Smooth muscle cell (in vitro differentiated cells): Measurements from ENCODE around the gene GPATCH1. TPM values are rescaled to one million over a fixed set of nuclear protein-coding genes. Genes with fewer than 3 reads are reported as not detected.

ENCODE experiments used
- DNase-seq: peaks from one replicate; lab custom pipeline; 2025; ENCODE audit not compliant: unreplicated experiment; lab: John Stamatoyannopoulos, UW
- H2AFZ ChIP-seq: fragments of 200-600 bp; sonication (generic); 2 replicates; pipeline ENCODE4 v1.6.0; 2016; ENCODE audit warnings: antibody characterized with exemption, low read depth, mild to moderate bottlenecking
- H3F3A ChIP-seq: fragments of 200-600 bp; sonication (generic); 2 replicates; pipeline ENCODE4 v1.6.0; 2017; ENCODE audit warnings: antibody characterized with exemption, low read depth
- H3K27ac ChIP-seq: fragments of 200-600 bp; sonication (generic); 2 replicates; pipeline ENCODE4 v1.5.1; 2016; ENCODE audit warnings: low read depth, mild to moderate bottlenecking
- H3K27me3 ChIP-seq: fragments of 200-600 bp; sonication (generic); 2 replicates; pipeline ENCODE4 v1.6.1; 2016; ENCODE audit warnings: low read depth, mild to moderate bottlenecking
- H3K36me3 ChIP-seq: fragments of 200-600 bp; sonication (generic); 2 replicates; pipeline ENCODE4 v1.5.1; 2016; ENCODE audit warnings: low read depth
- H3K4me1 ChIP-seq: fragments of 200-600 bp; sonication (generic); 2 replicates; pipeline ENCODE4 v1.5.1; 2016; ENCODE audit warnings: low read depth
- H3K4me2 ChIP-seq: fragments of 200-600 bp; sonication (generic); 2 replicates; pipeline ENCODE4 v1.6.0; 2016; ENCODE audit warnings: mild to moderate bottlenecking
- H3K4me3 ChIP-seq: fragments of 200-600 bp; sonication (generic); 2 replicates; pipeline ENCODE4 v1.5.1; 2016; ENCODE audit warnings: mild to moderate bottlenecking
- H3K79me2 ChIP-seq: fragments of 200-600 bp; sonication (generic); 2 replicates; pipeline ENCODE4 v1.6.0; 2016; ENCODE audit warnings: low read depth, mild to moderate bottlenecking
- H3K9ac ChIP-seq: fragments of 200-600 bp; sonication (generic); 2 replicates; pipeline ENCODE4 v1.6.0; 2016; ENCODE audit warnings: low read depth
- H3K9me3 ChIP-seq: fragments of 200-600 bp; sonication (generic); replicated peaks from 2 replicates; pipeline ENCODE4 v1.5.1; 2016; ENCODE audit warnings: low read depth
- H4K20me1 ChIP-seq: fragments of 200-600 bp; sonication (generic); 2 replicates; pipeline ENCODE4 v1.6.0; 2016; ENCODE audit warnings: low read depth
- CTCF ChIP-seq: fragments of 200-600 bp; sonication (generic); IDR thresholded peaks from 2 replicates; pipeline ENCODE4 v1.5.1; 2017; ENCODE audit warnings: borderline replicate concordance, mild to moderate bottlenecking, antibody characterized with exemption; ENCODE audit not compliant: insufficient read depth, poor library complexity, severe bottlenecking
- WGBS: methylation state at CpG from one replicate; pipeline ENCODE4 v1.1.7; 2016; ENCODE audit warnings: low lambda C conversion rate; 5-methylcytosine and 5-hydroxymethylcytosine counted together
- polyA plus RNA-seq: library from polyadenylated mRNA; unstranded; fragments of >200 nt; fragmentation: Nextera tagmentation; extraction: Ambion mirVana; gene quantifications from 2 replicates; pipeline ENCODE4 v1.2.1, GENCODE V29; 2016
- small RNA-seq: library from RNA; depleted of rRNA; stranded (forward); fragments of <200 nt; gene quantifications from one replicate; pipeline ENCODE3, GENCODE V24; 2014
- total RNA-seq: library from RNA; depleted of rRNA; stranded (reverse); fragments of >200 nt; gene quantifications from 2 replicates; pipeline ENCODE4 v1.2.3, GENCODE V29; 2014

Gene GPATCH1
- total and polyA plus RNA-seq, 2 experiments from 2014 or later, result 2.8 to 4.3 TPM

- DNase-seq, result peak; percentile 100
- Histone ChIP-seq H3K79me2 (peaks cover 13% of the 10 kb centered on the region), H4K20me1 (peaks cover under 1% of the 10 kb centered on the region), H3K4me3 (peak overlapping the region; percentile 73), H3K4me1 (peaks cover 17% of the 10 kb centered on the region), H3K36me3 (no peaks in the 10 kb centered on the region), H2AFZ (peak overlapping the region; percentile 53), H3K9ac (peak overlapping the region; percentile 82), H3F3A (peaks cover 15% of the 10 kb centered on the region), H3K27me3 (no peaks in the 10 kb centered on the region), H3K27ac (peak overlapping the region; percentile 84), H3K9me3 (no peaks in the 10 kb centered on the region), H3K4me2 (peak overlapping the region; percentile 90)
- under 1% methylated on average over 56 of the region's 65 CpGs for WGBS
- peak; percentile 7 for TF ChIP-seq CTCF
Observed at GRCh38 chr19:33176670-33177416, 95.9 kb downstream of the GPATCH1 start.

- no peaks in the 10 kb centered on the region for H4K20me1 ChIP-seq
- H3F3A ChIP-seq, result peaks cover 15% of the 10 kb centered on the region
- H3K79me2 ChIP-seq, result peaks cover 13% of the 10 kb centered on the region
- peak overlapping the region; percentile 17 for H3K9ac ChIP-seq
- DNase-seq, result peak; percentile 94
- H3K4me2 ChIP-seq, result peak overlapping the region; percentile 82
- H2AFZ ChIP-seq, result peak overlapping the region; percentile 65
- peak overlapping the region; percentile 49 for H3K4me3 ChIP-seq
- H3K4me1 ChIP-seq, result peaks cover 17% of the 10 kb centered on the region
- peak; percentile 26 for TF ChIP-seq CTCF
- no peaks in the 10 kb centered on the region for H3K9me3 ChIP-seq
- no peaks in the 10 kb centered on the region for H3K27me3 ChIP-seq
- no peaks in the 10 kb centered on the region for H3K36me3 ChIP-seq
- WGBS, result 3% methylated on average over 29 of the region's 38 CpGs
- H3K27ac ChIP-seq, result peak overlapping the region; percentile 65
Observed at GRCh38 chr19:33177417-33177979, 96.5 kb downstream of the GPATCH1 start.

Small RNA genes lying within 50 kb of the gene (small RNA-seq; reads per million reads assigned to genes)
- not detected for gene AC008521.1
- gene AC008521.2, result not detected

Other genes with a start within 250 kb of the GPATCH1 start
- gene SLC7A9, start 211.4 kb upstream of the GPATCH1 start, total RNA-seq, result not detected in 2 replicates
- 0.21 and 0.24 TPM in 2 replicates for gene SLC7A9, start 211.4 kb upstream of the GPATCH1 start, polyA plus RNA-seq
- gene CEP89, start 109.2 kb upstream of the GPATCH1 start, total RNA-seq, result 11.7 and 19.3 TPM in 2 replicates
- 18.5 and 19.6 TPM in 2 replicates for gene CEP89, start 109.2 kb upstream of the GPATCH1 start, polyA plus RNA-seq
- 2.2 and 4.7 TPM in 2 replicates for gene FAAP24, start 108.9 kb upstream of the GPATCH1 start, total RNA-seq
- gene FAAP24, start 108.9 kb upstream of the GPATCH1 start, polyA plus RNA-seq, result 5.3 and 6.3 TPM in 2 replicates
- gene RHPN2, start 16.3 kb upstream of the GPATCH1 start, total RNA-seq, result 3.5 and 4.9 TPM in 2 replicates
- gene RHPN2, start 16.3 kb upstream of the GPATCH1 start, polyA plus RNA-seq, result 1.2 and 4.3 TPM in 2 replicates
- gene WDR88, start 50.9 kb downstream of the GPATCH1 start, total RNA-seq, result not detected in 2 replicates
- 0.27 TPM in 1 of 2 replicates, not detected in the other for gene WDR88, start 50.9 kb downstream of the GPATCH1 start, polyA plus RNA-seq
- gene LRP3, start 113.1 kb downstream of the GPATCH1 start, total RNA-seq, result 13.5 and 17.3 TPM in 2 replicates
- 21.4 and 30.5 TPM in 2 replicates for gene LRP3, start 113.1 kb downstream of the GPATCH1 start, polyA plus RNA-seq
- not detected in 2 replicates for gene SLC7A10, start 144.7 kb downstream of the GPATCH1 start, total RNA-seq
- 0.51 and 0.73 TPM in 2 replicates for gene SLC7A10, start 144.7 kb downstream of the GPATCH1 start, polyA plus RNA-seq
- gene CEBPA, start 221.4 kb downstream of the GPATCH1 start, total RNA-seq, result 1.1 and 2.1 TPM in 2 replicates
- gene CEBPA, start 221.4 kb downstream of the GPATCH1 start, polyA plus RNA-seq, result 1.2 and 5.8 TPM in 2 replicates